HepG2 (cell line): ENCODE measurements around the gene ADAMTSL4. TPM values are rescaled to one million over a fixed set of nuclear protein-coding genes. Genes with fewer than 3 reads are reported as not detected.

Experiments used
- AGO1 ChIP-seq: fragments of 200-400 bp; formaldehyde crosslinking; IDR thresholded peaks from 2 replicates; pipeline ENCODE4 v1.6.1; 2017; ENCODE audit warnings: mild to moderate bottlenecking, low read depth, low read length, moderate library complexity; ENCODE audit not compliant: poor library complexity, severe bottlenecking
- ERF ChIP-seq: IDR thresholded peaks from 2 replicates; pipeline ENCODE4 v1.6.1; 2018; ENCODE audit warnings: missing biosample characterization, missing genetic modification reagents
- GPBP1L1 ChIP-seq: sonication (generic); formaldehyde crosslinking; IDR thresholded peaks from 2 replicates; pipeline ENCODE4 v1.5.0; 2020; ENCODE audit warnings: mild to moderate bottlenecking, missing genetic modification reagents
- HDAC6 ChIP-seq: fragments of 200-600 bp; sonication (generic); IDR thresholded peaks from 2 replicates; pipeline ENCODE4 v1.7.0; 2017; ENCODE audit warnings: mild to moderate bottlenecking, antibody characterized with exemption, low read length, low read depth
- KAT7 ChIP-seq: IDR thresholded peaks from 2 replicates; pipeline ENCODE4 v1.6.1; 2018; ENCODE audit warnings: borderline replicate concordance, missing compliant biosample characterization
- KAT8 ChIP-seq: IDR thresholded peaks from 2 replicates; pipeline ENCODE4 v1.6.1; 2016; ENCODE audit warnings: missing genetic modification reagents, missing compliant biosample characterization
- MAFF ChIP-seq: IDR thresholded peaks from 2 replicates; pipeline ENCODE4 v1.6.1; 2011; ENCODE audit warnings: low read depth, low read length, improper control_type of control experiment
- MYPOP ChIP-seq: sonication (generic); formaldehyde crosslinking; IDR thresholded peaks from 2 replicates; pipeline ENCODE4 v1.8.1; 2023; ENCODE audit warnings: mild to moderate bottlenecking, moderate library complexity, missing genetic modification reagents
- RBM22 ChIP-seq: fragments of 200-400 bp; formaldehyde crosslinking; optimal IDR thresholded peaks from 2 replicates; pipeline ENCODE3; 2017; ENCODE audit warnings: mild to moderate bottlenecking, low read length, moderate library complexity
- REL ChIP-seq: sonication (generic); formaldehyde crosslinking; conservative IDR thresholded peaks from 2 replicates; pipeline ENCODE4 v1.8.0; 2022; ENCODE audit warnings: mild to moderate bottlenecking, missing genetic modification reagents, moderate library complexity
- STAG1 ChIP-seq: sonication (generic); formaldehyde crosslinking; IDR thresholded peaks from 2 replicates; pipeline ENCODE4 v1.4.0; 2020; ENCODE audit warnings: missing genetic modification reagents
- THAP11 ChIP-seq: IDR thresholded peaks from 2 replicates; pipeline ENCODE4 v1.6.1; 2016; ENCODE audit warnings: missing biosample characterization, missing genetic modification reagents
- ZFX ChIP-seq: sonication (generic); formaldehyde crosslinking; IDR thresholded peaks from 2 replicates; pipeline ENCODE4 v1.4.0; 2020; ENCODE audit warnings: mild to moderate bottlenecking, low read depth, missing genetic modification reagents, moderate library complexity
- ZFY ChIP-seq: sonication (generic); formaldehyde crosslinking; IDR thresholded peaks from 2 replicates; pipeline ENCODE4 v1.4.0; 2020; ENCODE audit warnings: missing genetic modification reagents
- ZIK1 ChIP-seq: sonication (generic); formaldehyde crosslinking; IDR thresholded peaks from 2 replicates; pipeline ENCODE4 v1.5.0; 2020; ENCODE audit warnings: mild to moderate bottlenecking, low read depth, missing genetic modification reagents, borderline replicate concordance
- ZNF142 ChIP-seq: sonication (generic); formaldehyde crosslinking; IDR thresholded peaks from 2 replicates; pipeline ENCODE4 v1.4.0; 2020; ENCODE audit warnings: missing genetic modification reagents
- ZNF205 ChIP-seq: IDR thresholded peaks from 2 replicates; pipeline ENCODE4 v1.6.1; 2018; ENCODE audit warnings: missing biosample characterization, missing genetic modification reagents
- ZNF264 ChIP-seq: sonication (generic); formaldehyde crosslinking; IDR thresholded peaks from 2 replicates; pipeline ENCODE4 v1.4.0; 2020; ENCODE audit warnings: missing genetic modification reagents
- ZNF496 ChIP-seq: sonication (generic); formaldehyde crosslinking; IDR thresholded peaks from 2 replicates; pipeline ENCODE4 v1.8.1; 2023; ENCODE audit warnings: mild to moderate bottlenecking, moderate library complexity, missing genetic modification reagents; ENCODE audit not compliant: insufficient replicate concordance
- ZNF605 ChIP-seq: sonication (generic); formaldehyde crosslinking; IDR thresholded peaks from 2 replicates; pipeline ENCODE4 v1.8.0; 2022; ENCODE audit warnings: mild to moderate bottlenecking, missing genetic modification reagents
- ZNF713 ChIP-seq: sonication (generic); formaldehyde crosslinking; IDR thresholded peaks from 2 replicates; pipeline ENCODE4 v1.4.0; 2020; ENCODE audit warnings: mild to moderate bottlenecking, missing genetic modification reagents
- ZNF891 ChIP-seq: sonication (generic); formaldehyde crosslinking; IDR thresholded peaks from 2 replicates; pipeline ENCODE4 v1.5.0; 2020; ENCODE audit warnings: mild to moderate bottlenecking, missing genetic modification reagents
- polyA plus RNA-seq, 8 experiments: library from polyadenylated mRNA; depleted of rRNA in 3 of 8; stranded (reverse) in 7 of 8; unstranded in 1 of 8; fragments of >200 nt; fragmentation: Illumina TruSeq in 4 of 8; extraction: Trizol in 4 of 8; gene quantifications; 2 replicates each; pipeline versions ENCODE4 v1.2.1 to v1.2.3, GENCODE V29; 2011 to 2016; ENCODE audit warnings: low read depth in 4 of 8, missing spikeins in 1 of 8, mixed read lengths in 1 of 8; ENCODE audit not compliant: insufficient read depth in 1 of 8
- total RNA-seq, 5 experiments: library from RNA; depleted of rRNA; stranded (reverse); fragments of >200 nt; fragmentation: Illumina TruSeq; extraction: Trizol; gene quantifications; 2 replicates each; pipeline ENCODE4 v1.2.3, GENCODE V29; 2016; ENCODE audit warnings: low read depth in 1 of 5

The ADAMTSL4 gene
- total and polyA plus RNA-seq, 2 of the 13 experiments (the other 11 are each of a cell fraction or from before 2014, with no cell fraction given): 3.9 to 16.4 TPM

GRCh38 chr1:150549496-150550221 lies 451 bp downstream of the ADAMTSL4 start (continued):
- TF ChIP-seq ZNF264 (CRISPR knock-in tag) (0 out of 2 replicates have a peak, but pooled peaks have one; percentile 40), MYPOP (CRISPR knock-in tag) (0 out of 2 replicates have a peak, but pooled peaks have one; percentile 7), KAT8 (CRISPR knock-in tag) (no peak), ZNF891 (peak; percentile 16; the same call in 1 of the 2 replicates), ZNF605 (peak; percentile 3; the same call in 1 of the 2 replicates), AGO1 (peak; percentile 19), THAP11 (CRISPR knock-in tag) (no peak), ZNF713 (no peak), ERF (CRISPR knock-in tag) (no peak), STAG1 (CRISPR knock-in tag) (peak; percentile 29), ZNF142 (CRISPR knock-in tag) (peak; percentile 19; the same call in 1 of the 2 replicates), REL (no peak), GPBP1L1 (no peak), ZIK1 (CRISPR knock-in tag) (no peak), ZNF205 (CRISPR knock-in tag) (no peak), ZFX (CRISPR knock-in tag) (peak; percentile 51; the same call in 1 of the 2 replicates), MAFF (no peak), RBM22 (no peak), HDAC6 (no peak), ZNF496 (CRISPR knock-in tag) (no peak), KAT7 (no peak), ZFY (CRISPR knock-in tag) (peak; percentile 20; the same call in 1 of the 2 replicates)
